SJCRH30 (cell line): Measurements from ENCODE around the gene TAGLN2. TPM values are rescaled to one million over a fixed set of nuclear protein-coding genes. Genes with fewer than 3 reads are reported as not detected.

Experiments
- DNase-seq, 2 experiments: peaks; one replicate each; pipeline ENCODE4 v3.0.0-alpha.2; 2015 to 2020
- H3K27ac ChIP-seq: fragments of 250-450 bp; sonication (Bioruptor Pico); 2 replicates; pipeline ENCODE4 v1.5.1; 2020; ENCODE audit warnings: mild to moderate bottlenecking, moderate library complexity
- H3K27me3 ChIP-seq: fragments of 250-450 bp; sonication (Bioruptor Pico); 2 replicates; pipeline ENCODE4 v1.5.1; 2020; ENCODE audit warnings: mild to moderate bottlenecking, moderate library complexity
- H3K36me3 ChIP-seq: fragments of 250-450 bp; sonication (Bioruptor Pico); 2 replicates; pipeline ENCODE4 v1.5.1; 2020; ENCODE audit warnings: mild to moderate bottlenecking, moderate library complexity
- H3K4me1 ChIP-seq: fragments of 250-450 bp; sonication (Bioruptor Pico); 2 replicates; pipeline ENCODE4 v1.5.1; 2020; ENCODE audit warnings: mild to moderate bottlenecking, moderate library complexity
- H3K4me3 ChIP-seq: fragments of 250-450 bp; sonication (Bioruptor Pico); 2 replicates; pipeline ENCODE4 v1.5.1; 2020; ENCODE audit warnings: mild to moderate bottlenecking, moderate library complexity
- H3K9me3 ChIP-seq: fragments of 250-450 bp; sonication (Bioruptor Pico); replicated peaks from 2 replicates; pipeline ENCODE4 v1.5.1; 2020; ENCODE audit warnings: mild to moderate bottlenecking, moderate library complexity
- total RNA-seq: library from RNA; depleted of rRNA; stranded (reverse); fragments of >200 nt; shearing (Covaris generic); gene quantifications from 2 replicates; pipeline ENCODE4 v1.2.3, GENCODE V29; 2014

Gene TAGLN2
- total RNA-seq, 1 experiment from 2014 or later = 82.6 TPM

DNA sequence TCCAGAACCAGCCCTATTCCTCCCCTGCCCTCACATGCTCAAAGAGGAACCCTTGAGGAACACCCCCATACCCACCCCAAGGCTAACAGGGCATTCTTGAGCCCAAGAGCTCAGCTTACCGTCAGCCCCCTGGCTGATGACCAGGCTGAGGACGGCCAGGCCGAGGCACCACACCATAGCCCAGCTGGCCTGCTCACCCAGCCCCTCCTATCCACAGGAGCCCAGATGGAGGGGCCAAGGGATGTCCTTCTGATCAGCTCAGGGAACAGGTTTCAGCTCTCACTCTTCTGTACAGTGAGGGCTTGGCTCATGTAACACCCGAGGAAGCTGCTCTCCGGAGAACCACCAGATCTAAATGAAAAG lies 18.0 kb upstream of the TAGLN2 start:
- Histone ChIP-seq H3K4me3 (no peak overlapping the region), H3K4me1 (no peaks in the 10 kb centered on the region), H3K36me3 (no peaks in the 10 kb centered on the region), H3K9me3 (no peaks in the 10 kb centered on the region), H3K27ac (no peak overlapping the region), H3K27me3 (peaks cover 25% of the 10 kb centered on the region)
- no peak for DNase-seq

DNA sequence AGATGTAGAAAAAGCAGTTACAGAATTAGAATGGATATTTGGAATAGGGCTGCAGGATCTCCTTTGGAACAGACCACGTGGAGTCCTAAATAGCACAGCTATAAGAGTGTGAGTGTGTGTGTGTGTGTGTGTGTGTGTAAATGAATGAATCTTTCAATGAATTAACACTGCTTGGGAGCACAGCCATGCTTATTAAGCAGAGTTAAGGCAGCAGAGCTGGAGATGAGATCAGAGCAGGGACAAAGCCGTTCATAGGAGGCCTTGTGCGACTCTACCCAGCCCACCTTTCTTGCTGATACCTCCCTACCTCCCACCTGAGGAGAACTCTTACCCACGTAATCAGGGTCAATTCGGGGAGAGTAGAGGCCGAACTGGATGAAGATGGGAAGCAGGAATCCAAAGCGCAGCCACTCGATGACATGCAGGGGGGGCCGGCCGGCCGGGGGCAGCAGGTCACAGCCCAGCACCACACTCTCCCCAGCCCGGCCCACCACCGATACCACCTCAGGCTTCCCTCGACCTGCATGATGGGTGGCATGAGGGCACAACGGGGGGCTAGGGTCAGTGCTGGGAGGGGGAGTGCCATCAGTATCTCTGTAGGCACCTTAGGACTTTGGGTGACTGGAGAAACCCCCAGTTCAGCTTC lies 17.4 kb upstream of the TAGLN2 start:
- Histone ChIP-seq H3K36me3 (no peaks in the 10 kb centered on the region), H3K9me3 (no peaks in the 10 kb centered on the region), H3K27me3 (peaks cover 25% of the 10 kb centered on the region), H3K4me3 (no peak overlapping the region), H3K27ac (no peak overlapping the region), H3K4me1 (0 out of 2 replicates have a peak, but pooled peaks cover 2% of the 10 kb centered on the region)
- no peak for DNase-seq

- no peaks in the 10 kb centered on the region for H3K36me3 ChIP-seq
- no peak overlapping the region for H3K4me3 ChIP-seq
- H3K4me1 ChIP-seq = 0 out of 2 replicates have a peak, but pooled peaks cover 2% of the 10 kb centered on the region
- H3K9me3 ChIP-seq = no peaks in the 10 kb centered on the region
- no peak overlapping the region for H3K27ac ChIP-seq
- no peak for DNase-seq
- peaks cover 25% of the 10 kb centered on the region for H3K27me3 ChIP-seq
Measured at GRCh38 chr1:159941591-159942560, 16.6 kb upstream of the TAGLN2 start.

- DNase-seq = no peak
- H3K4me1 ChIP-seq = 0 out of 2 replicates have a peak, but pooled peaks cover 2% of the 10 kb centered on the region
- no peaks in the 10 kb centered on the region for H3K9me3 ChIP-seq
- H3K27ac ChIP-seq = no peak overlapping the region
- no peaks in the 10 kb centered on the region for H3K36me3 ChIP-seq
- peaks cover 25% of the 10 kb centered on the region for H3K27me3 ChIP-seq
- no peak overlapping the region for H3K4me3 ChIP-seq
Measured at GRCh38 chr1:159941141-159941540, 15.8 kb upstream of the TAGLN2 start.

DNA sequence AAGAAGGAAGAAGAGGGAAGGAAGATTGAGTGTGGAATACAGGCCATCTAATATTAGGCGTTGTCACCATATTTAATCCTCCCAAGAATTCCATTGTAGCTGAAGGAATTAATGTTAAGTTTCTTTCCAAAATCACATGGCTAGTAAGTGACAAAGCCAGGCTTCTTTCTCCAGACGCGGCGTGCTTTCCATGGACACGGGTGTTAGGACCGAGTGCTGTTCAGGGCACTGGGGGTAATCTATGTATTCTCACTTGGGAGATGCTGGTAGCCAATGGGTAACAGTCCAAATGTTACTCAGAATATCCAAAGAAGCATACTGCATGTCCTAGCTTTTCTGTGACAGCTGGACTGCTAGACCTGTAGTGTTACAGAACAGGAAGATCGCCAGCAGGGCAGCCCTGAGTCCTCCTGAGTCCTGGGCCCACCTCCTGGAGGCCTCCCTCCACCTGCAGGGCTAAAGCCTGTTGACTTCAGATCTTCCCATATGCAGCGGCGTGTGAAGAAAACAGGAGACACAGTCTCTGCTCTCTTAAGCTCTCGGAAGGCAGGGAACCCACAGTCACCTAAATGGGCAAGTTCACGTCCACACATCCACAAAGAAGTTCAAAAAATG lies 14.8 kb upstream of the TAGLN2 start:
- H3K27ac ChIP-seq = no peak overlapping the region
- H3K36me3 ChIP-seq = no peaks in the 10 kb centered on the region
- no peak overlapping the region for H3K4me3 ChIP-seq
- H3K4me1 ChIP-seq = 0 out of 2 replicates have a peak, but pooled peaks cover 2% of the 10 kb centered on the region
- no peak for DNase-seq
- H3K9me3 ChIP-seq = no peaks in the 10 kb centered on the region
- peaks cover 21% of the 10 kb centered on the region for H3K27me3 ChIP-seq

DNA sequence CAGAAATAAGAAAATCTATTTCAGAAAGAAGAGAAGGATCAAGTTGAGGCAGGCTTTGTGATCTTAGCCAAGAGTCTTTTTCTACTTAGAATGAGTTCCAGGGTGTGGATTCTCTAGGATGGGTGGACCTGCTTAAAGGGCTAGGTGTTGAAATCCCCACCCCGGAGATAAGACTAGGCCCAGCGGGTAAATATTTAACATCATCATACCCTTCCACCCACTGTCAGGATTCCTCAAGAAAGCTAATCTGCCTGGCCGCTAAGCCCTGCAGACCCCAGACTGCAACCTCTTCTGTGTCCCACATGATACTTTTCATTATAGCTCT lies 14.3 kb upstream of the TAGLN2 start:
- no peak overlapping the region for H3K27ac ChIP-seq
- no peaks in the 10 kb centered on the region for H3K36me3 ChIP-seq
- no peak overlapping the region for H3K4me3 ChIP-seq
- H3K9me3 ChIP-seq = no peaks in the 10 kb centered on the region
- 0 out of 2 replicates have a peak, but pooled peaks cover 2% of the 10 kb centered on the region for H3K4me1 ChIP-seq
- peaks cover 16% of the 10 kb centered on the region for H3K27me3 ChIP-seq
- no peak for DNase-seq

GRCh38 chr1:159938905-159939677 lies 13.8 kb upstream of the TAGLN2 start:
- no peak overlapping the region for H3K27ac ChIP-seq
- DNase-seq = no peak
- H3K36me3 ChIP-seq = no peaks in the 10 kb centered on the region
- H3K27me3 ChIP-seq = peaks cover 13% of the 10 kb centered on the region; the same call in 1 of the 2 replicates
- H3K4me3 ChIP-seq = no peak overlapping the region
- H3K4me1 ChIP-seq = 0 out of 2 replicates have a peak, but pooled peaks cover 2% of the 10 kb centered on the region
- H3K9me3 ChIP-seq = no peaks in the 10 kb centered on the region

DNA sequence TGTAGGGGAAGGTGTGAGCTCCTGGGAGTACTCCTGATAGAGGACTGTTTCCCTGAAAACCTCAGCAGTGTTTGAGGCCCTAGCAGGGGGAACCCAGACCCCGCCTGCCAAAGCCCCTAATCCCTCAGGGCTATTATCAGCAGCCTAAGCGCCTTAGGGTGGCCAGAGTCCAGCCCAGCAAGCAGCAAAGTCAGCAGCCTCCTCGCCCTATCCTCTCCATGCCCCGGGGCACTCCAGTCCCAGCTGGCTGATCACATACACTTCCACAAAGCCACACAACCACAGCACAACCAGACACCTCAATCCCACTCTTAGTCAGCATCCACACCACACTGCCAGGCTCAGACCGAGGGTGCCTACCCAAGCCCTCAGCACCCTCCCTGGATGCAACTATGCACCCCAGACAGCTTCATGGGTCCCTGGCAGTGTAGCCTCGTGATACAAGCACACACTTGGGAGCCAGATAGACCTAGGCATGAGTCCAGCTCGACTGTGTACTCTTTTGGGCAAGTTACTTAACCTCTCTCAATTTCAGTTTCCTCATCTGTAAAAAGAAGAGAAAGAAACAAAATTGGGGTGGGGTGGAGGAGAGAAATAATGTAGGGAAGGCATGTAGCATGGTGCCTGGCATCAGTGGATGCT lies 13.0 kb upstream of the TAGLN2 start:
- Histone ChIP-seq H3K4me3 (no peak overlapping the region), H3K36me3 (no peaks in the 10 kb centered on the region), H3K4me1 (0 out of 2 replicates have a peak, but pooled peaks cover 2% of the 10 kb centered on the region), H3K9me3 (no peaks in the 10 kb centered on the region), H3K27me3 (peaks cover 13% of the 10 kb centered on the region; the same call in 1 of the 2 replicates), H3K27ac (no peak overlapping the region)
- peak in 1 of 2 experiments; percentile 36 for DNase-seq

DNA sequence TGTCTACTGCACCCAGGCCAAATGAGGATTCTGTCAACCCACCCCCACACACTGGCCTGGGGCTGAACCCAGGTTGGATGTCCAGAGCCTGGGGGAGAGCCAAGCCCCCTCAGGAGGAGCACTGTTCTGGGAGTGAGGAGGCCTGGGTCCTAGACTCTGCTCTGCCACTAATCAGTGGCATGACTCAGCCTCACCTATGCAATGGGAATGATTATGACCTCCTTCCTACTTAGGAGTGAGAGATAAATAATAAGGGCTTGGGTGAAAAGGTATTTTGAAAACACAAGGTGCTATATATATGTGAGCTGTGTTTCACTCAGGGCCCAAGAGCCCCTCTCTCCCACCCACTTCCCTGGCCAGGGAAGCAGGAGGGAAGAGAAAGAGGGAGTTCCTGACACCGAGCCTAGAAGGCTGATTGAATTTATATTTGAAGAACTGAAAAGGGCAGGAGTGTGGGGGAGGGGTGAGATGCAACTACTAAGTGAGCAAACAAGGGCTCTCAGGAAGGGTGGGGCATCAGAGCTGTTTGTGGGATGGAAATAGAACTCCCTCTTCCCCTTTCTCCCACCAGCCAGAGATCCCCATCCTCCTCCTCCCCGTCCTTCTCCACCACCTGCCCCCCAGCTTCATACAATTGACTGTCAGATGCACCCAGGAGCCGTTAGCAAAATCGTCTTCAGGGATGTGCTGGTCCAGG lies 11.9 kb upstream of the TAGLN2 start:
- Histone ChIP-seq H3K9me3 (no peaks in the 10 kb centered on the region), H3K36me3 (no peaks in the 10 kb centered on the region), H3K27ac (no peak overlapping the region), H3K27me3 (peaks cover 6% of the 10 kb centered on the region; the same call in 1 of the 2 replicates), H3K4me3 (no peak overlapping the region), H3K4me1 (0 out of 2 replicates have a peak, but pooled peaks cover 2% of the 10 kb centered on the region)
- DNase-seq = no peak

GRCh38 chr1:159936273-159936904 lies 11.1 kb upstream of the TAGLN2 start:
- peak; percentile 48 to 71 for DNase-seq
- H3K36me3 ChIP-seq = no peaks in the 10 kb centered on the region
- H3K27ac ChIP-seq = no peak overlapping the region
- 0 out of 2 replicates have a peak, but pooled peaks cover 6% of the 10 kb centered on the region for H3K27me3 ChIP-seq
- 0 out of 2 replicates have a peak, but pooled peaks cover 2% of the 10 kb centered on the region for H3K4me1 ChIP-seq
- H3K4me3 ChIP-seq = no peak overlapping the region
- no peaks in the 10 kb centered on the region for H3K9me3 ChIP-seq

DNA sequence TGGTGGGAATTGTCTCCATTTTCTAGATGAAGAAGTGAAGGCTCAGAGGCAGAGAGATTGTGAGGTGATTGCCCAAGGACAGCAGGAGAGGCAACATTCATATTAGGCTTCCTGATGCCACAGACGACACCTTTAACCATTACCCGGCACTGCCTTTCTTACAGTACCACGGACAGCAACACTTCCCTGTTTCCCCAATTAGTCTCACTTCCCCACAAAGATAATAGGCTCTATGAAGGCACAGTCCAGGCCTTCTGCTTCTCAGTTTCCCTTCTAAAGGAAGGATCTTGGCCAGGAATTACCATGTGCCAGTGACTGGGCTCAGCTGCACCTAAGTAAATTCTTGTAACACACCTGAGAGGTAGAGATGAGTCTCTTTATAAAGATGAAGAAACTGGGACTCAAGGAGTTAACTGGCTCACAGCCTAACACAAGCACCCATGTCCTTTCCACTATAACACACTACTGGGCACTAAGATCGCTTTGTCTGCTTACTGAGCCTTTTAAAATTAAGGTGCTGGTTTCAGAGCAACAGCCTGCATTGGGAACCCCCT lies 10.5 kb upstream of the TAGLN2 start:
- DNase-seq = peak in 1 of 2 experiments; percentile 49
- Histone ChIP-seq H3K36me3 (no peaks in the 10 kb centered on the region), H3K9me3 (no peaks in the 10 kb centered on the region), H3K4me1 (0 out of 2 replicates have a peak, but pooled peaks cover 2% of the 10 kb centered on the region), H3K27me3 (0 out of 2 replicates have a peak, but pooled peaks cover 6% of the 10 kb centered on the region), H3K4me3 (no peak overlapping the region), H3K27ac (no peak overlapping the region)

GRCh38 chr1:159935305-159935704 lies 10.0 kb upstream of the TAGLN2 start:
- Histone ChIP-seq H3K9me3 (no peaks in the 10 kb centered on the region), H3K27me3 (0 out of 2 replicates have a peak, but pooled peaks cover 6% of the 10 kb centered on the region), H3K36me3 (no peaks in the 10 kb centered on the region), H3K27ac (no peak overlapping the region), H3K4me3 (no peak overlapping the region), H3K4me1 (0 out of 2 replicates have a peak, but pooled peaks cover 2% of the 10 kb centered on the region)
- no peak for DNase-seq
